GM04503 (cell line): Measurements from ENCODE around the gene CDCA8.
"Not testable (repeated sequence)": the region's sequence is repeated elsewhere in the genome, so short reads cannot be mapped to it uniquely, and the experiment has no call there.

Source experiments
- DNase-seq: peaks from one replicate; pipeline ENCODE4 v3.0.0-alpha.2; 2012; ENCODE audit warnings: low read depth

CDCA8 gene

DNA sequence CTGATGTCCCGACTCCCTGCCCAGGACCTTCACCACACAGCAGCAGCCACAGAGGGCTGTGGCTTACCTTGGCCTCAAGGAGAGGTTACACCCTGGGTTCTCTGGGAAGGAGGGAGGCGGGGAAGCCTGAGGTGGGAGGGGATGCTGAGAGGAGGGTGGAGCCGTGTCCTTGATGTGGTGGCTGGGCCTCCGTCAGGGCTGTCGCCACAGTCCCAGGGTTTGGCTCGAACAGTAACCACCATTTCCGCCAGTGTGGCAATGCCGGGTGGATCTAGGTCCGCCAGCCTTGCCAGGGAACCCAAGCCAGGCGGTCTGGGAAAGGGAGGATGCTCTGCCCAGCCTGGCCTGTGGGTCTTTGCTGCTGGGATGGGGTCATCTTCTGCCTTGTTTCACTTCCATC is 18.4 kb upstream of the CDCA8 start:
- no peak for DNase-seq

DNA sequence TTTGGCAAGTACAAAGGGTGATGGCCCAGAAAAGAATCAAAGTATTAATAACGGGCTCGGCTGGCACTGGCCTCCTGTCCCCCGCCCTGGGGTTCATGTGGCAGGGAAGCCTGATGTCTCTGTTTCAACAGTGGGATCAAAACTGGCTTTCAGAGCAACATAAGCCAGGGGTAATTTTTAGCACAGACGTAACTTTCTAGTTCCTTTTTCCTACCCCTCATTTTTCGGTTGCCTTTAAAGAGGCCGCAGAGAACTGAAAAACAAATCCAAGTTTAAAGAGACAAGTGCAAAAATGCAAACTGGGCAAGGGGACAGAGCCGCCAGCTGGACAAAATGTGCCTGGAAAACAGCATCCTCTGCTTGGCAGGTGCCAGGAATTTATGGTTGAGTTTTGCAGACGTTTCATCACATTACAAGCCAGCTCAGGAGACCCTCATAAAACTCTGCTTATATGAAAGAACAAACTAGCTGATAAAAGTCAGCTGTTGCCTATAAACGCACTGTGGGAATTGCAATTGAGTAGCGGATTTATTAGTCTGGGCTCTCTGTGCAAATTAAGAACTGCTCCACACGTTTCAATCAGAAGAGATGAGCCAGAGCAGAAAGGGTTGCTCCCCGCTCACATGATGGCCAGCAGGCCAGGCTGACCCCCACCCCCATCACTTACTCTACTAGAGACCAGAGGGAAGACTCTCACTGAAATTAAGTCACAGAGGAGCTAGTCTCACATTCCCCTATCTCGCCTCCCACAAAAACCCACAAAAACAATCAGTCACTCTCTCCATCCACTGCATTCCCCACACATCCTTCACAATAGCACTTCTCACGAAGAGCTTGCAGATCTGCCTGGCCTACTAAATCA is 15.8 kb upstream of the CDCA8 start:
- no peak for DNase-seq

DNA sequence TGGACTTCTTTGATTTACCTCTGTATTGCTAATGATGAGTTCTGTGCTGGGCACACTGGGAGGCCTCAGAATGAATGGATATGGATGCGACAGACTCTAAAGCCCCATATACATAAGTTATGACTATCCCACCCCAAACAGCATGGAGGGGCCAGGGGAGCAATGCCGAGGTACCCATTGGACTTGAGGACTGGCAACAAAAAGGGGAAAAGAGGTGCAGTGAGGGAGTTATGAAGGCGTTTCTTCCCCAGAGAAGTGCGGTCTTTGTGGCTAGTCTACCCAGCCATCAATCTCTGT is 15.2 kb upstream of the CDCA8 start:
- DNase-seq: no peak

DNA sequence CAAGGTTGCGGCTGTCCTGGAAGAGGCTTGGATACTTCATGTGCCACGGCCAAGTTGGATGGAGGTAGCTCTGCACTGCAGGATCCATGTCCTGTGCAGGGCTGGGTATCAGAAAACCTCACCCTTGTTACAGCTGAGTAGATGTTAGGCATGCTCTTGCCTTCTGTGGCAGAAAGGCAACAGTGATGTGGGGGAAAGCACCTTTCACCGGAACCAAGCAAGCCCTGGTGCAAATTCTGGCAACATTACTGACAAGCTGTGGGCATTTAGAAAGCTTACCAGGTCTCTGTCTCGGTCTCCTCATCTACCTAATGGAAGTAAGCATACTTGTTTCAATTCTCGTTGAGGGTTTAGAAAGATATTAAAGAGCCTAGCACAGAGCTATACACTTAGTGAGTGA is 14.5 kb upstream of the CDCA8 start:
- no peak for DNase-seq

DNA sequence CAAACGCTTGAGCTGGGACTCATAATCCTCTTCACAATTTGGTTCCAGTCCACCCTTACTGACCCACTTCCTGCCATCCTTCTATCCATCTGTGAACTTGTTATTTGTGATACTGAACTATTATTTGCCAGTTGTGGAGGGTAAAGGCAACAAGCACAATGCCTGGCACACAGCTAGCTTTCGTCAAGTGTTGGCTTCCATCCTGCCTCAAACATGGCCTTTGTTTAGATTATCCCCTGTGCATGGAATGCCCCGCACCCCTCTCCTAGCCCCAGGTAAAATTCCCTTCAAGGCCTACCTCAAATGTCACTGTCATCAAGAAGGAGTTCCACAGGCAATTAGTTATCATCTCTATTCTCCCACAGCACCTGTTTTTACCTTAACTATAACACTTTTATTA is 11.4 kb upstream of the CDCA8 start:
- no peak for DNase-seq

DNA sequence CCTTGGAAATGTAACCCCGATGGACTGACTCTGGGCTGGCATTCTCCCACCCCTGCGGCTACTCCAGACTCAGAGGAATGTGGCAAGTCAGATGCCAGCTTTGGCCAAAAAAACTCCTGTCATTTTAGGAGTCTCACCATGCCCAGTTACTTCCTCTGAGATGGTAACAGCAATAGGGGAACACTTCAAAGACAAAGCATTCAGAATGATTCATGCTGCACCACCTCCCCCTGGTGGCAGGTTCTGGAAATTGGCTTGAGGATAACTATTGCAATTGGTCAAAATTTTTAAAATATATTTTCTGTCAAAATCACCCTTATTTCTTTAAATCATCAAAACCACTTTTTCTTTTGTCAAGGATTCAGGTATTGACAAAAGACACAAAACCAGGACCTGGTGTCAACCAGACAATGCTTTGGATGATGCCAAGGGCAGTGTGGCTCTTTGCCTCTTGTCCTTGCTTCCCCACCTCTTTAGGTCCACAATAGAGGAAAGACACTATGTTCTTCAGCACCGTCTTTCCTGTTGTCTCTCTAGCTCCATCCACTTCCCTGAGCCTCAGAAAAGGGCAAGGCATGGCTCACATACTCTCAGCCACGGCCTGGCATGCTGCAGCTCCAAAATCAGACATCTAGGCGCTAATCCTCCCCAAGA is 9.9 kb upstream of the CDCA8 start:
- no peak for DNase-seq

DNA sequence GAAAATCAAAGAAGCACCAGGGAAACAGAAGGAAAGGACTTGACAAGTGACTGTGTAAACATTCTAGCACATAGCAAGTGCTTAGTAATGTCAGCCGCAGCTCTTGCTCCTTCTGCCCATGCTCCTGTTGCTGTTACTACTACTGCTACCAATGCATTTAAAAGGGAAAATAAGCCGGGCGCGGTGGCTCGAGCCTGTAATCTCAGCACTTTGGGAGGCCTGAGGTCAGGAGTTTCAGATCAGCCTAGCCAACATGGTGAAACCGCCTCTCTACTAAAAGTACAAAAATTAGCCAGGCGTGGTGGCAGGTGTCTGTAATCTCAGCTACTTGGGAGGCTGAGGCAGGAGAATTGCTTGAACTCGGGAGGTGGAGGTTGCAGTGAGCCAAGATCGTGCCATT is 8.1 kb upstream of the CDCA8 start:
- not testable (repeated sequence) for DNase-seq

DNA sequence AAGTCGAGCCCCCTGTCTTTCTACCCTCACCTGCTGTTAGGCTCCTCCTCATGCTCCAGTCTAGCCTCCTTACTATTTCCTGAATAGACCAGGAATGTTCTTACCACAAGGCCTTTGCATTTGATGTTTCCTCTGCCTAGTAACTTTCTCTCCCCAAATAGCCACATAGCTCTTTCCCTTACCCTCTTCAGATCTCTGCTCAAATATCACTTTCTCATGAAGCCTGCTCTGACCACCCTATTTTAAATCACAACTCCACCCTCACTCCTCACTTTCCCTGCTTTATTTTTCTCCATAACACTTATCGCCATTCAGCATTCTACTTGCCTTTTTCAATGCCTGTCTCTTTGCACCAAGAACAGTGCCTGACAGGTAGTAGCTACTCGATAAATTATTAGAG is 6.6 kb upstream of the CDCA8 start:
- no peak for DNase-seq

DNA sequence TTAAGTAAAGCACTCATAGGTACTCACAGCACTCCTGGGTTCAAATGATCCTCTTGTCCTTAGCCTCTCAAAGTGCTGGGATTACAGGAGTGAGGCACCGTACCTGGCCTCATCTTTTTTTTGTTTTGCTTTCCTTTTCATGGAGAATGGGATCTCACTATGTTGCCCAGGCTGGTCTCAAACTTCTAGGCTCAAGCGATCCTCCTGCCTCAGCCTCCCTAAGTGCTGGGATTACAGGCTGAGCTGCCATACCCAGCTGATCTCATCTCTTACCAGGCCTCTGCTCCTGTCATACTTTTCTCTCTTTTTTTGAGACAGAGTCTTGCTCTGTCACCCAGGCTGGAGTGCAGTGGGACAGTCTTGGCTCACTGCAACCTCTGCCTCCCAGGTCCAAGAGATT is 4.6 kb upstream of the CDCA8 start:
- not testable (repeated sequence) for DNase-seq

DNA sequence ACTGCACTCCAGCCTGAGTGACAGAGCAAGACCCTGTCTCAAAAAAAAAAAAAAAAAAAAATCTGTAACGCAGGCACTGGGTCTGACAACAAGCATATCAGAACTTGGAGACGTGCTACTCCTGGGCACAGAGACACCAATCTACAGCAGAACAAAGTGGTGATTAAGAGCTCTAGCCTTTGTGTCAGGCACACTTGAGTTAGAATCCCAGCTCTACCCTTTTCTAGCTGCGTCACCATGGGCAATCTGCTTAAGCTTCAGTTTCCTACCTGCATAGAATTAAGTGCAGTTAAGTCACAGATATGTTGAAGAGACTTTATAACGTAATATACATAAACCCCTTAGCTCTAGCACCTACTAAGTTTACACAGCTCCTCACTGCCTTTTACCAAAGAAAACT is 3.4 kb upstream of the CDCA8 start:
- no peak for DNase-seq

DNA sequence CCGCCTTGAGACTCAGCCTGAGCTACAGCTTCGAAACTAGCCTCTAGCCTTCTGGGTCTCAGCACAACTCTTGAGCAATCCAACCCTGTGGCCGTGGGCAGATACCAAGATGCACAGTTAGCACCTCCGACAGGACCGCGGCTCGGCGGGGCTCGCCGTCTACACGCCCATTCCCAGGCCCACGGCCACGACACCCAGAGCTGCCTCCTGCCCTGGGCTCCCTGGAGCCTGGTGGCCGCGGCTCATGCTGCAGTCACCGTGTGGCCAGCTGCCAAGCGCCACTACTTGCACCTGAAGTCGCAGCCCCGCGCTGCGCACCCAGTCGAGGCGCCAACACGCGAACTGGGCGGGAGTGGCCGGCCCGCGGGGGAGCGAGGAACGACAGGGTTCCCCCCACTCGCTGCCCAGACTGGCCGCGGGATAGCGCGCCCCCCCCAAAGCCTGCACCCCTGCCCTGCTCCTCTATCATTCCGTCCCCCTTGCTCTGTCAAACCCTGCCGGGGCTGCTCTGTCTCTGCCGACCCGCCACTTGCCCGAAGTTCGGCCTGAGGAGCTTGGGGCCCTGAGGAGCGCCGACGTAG is 729 bp upstream of the CDCA8 start:
- no peak for DNase-seq

DNA sequence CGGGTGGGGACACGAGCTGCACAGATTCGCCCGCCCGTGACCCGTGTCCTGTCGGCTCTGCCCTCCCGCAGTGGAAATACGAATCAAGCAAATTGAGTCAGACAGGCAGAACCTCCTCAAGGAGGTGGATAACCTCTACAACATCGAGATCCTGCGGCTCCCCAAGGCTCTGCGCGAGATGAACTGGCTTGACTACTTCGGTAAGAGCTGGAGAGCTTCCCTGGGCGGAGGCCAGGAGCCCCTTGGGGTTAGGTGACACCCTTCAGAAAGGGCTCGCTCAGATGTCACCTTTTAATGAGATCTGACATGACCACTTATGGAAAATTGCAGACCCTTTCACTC is 489 bp downstream of the CDCA8 start:
- no peak for DNase-seq

DNA sequence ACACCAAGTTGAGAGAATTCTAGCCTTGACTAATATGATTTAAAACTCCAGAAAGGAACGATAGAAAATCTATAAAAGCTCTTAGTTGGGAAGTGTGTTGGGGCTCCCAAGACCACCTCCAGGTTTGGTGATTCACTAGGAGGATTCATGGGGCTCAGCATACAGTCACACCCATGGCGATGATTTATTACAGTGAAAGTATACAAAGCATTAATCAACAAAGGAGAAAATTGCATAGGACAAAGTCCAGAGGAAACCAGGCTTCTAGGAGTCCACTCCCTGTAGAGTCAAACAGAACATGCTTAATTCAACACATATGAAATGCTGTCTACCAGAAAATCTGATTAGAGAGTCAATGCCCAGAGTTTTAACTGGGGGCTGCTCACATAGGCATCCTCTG is 4.8 kb downstream of the CDCA8 start:
- DNase-seq: no peak

DNA sequence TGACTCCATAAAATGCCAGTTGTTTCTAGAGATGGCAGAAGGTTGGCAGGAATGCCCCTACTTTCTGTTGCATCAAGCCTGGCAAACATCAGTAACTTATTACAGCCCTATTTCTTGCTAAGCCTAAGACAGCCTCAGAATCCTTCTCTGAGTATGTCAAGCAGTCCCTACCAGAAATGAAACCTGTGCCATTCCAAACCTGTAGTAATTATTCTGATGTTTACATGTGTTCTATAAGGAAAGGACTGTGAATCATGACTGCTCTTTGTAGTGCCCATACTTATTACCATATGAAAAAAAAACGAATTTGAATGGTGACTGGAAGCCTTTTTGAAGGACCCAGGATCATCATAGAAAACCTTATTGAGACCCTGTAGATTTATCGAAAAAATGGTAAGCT is 5.4 kb downstream of the CDCA8 start:
- no peak for DNase-seq

DNA sequence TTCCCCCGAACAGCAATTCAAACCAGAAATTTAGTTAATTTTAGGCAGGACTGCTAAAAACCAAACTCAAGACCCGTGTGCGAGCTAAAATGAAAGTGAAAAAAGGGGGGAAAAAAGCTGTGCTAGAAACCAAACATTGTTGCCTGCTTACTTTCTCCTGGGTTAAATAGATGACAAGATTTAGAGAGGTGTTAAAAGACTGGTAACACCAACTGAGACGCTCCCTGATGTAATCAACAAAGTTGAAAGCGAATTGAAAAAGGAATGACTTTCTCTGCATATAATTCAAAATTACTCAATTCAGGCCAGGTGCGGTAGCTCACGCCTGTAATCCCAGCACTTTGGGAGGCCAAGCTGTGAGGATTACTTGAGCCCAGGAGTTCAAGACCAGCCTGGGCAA is 6.8 kb downstream of the CDCA8 start:
- DNase-seq: no peak

DNA sequence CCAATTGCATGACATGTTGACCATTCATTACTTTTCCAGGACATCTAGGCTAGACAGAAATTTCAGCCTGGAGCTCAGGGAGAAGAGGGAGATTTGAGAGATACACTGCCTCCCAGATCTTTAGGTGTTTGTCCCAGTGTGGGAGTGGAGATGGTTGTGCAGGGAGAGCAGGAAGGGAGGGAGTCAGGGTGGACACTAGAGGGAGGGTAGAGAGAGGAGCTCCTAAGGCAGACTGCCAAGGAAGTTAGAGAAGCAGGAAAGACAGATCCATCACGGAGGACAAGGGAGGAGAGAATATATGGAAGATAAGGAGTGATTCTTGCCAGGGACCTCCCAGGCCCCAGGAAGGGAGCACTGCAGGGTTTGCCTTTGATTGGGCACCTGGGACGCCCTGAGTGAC is 8.7 kb downstream of the CDCA8 start:
- DNase-seq: no peak

DNA sequence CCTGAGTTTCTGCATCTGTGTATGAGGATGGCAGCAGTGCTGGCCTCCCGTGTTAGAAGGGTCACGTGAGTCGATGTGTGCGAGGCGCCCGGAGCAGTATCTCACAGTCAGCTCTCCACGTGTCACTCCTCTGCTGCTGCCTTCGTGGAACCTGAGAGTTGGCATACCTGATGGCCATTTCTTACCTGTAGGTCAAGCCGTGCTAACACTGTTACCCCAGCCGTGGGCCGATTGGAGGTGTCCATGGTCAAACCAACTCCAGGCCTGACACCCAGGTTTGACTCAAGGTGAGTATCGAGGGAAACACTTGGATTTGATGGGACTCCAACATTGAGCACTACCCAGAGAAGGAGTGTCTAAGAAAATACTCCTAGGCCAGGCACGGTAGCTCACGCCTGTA is 10.7 kb downstream of the CDCA8 start:
- no peak for DNase-seq

DNA sequence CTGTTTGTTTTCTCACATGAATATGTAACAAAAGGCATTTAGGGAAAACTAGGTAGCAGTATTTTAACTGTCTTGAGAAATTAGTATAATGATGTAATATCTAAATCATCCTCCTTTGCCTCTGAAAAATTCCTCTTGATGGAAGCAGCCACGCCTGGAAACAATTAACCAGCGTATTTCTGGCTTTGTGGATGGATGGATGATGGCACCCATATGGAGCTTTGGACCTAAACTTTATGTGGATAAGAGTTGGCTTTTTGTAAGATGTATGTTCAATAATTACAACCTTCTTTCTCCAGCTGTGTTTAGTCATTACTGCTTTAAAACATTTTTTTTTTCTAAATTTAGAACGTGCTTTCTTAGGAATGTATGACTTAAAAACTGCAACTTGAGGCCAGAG is 12.7 kb downstream of the CDCA8 start:
- peak; percentile 49 for DNase-seq

DNA sequence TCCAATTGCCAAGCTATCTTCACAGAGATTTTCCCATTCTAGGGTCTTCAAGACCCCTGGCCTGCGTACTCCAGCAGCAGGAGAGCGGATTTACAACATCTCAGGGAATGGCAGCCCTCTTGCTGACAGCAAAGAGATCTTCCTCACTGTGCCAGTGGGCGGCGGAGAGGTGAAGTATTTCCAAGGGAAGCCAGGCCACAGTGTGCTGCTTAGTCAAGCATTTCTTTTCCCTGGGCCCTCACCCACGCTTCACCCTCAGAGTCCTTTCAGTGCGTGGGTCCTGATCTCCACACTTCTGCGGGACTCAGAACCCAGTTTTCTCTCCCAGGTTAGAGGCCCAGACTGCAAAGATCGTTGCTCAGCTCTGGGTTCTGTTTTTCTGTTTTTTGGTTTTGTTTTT is 13.1 kb downstream of the CDCA8 start:
- no peak for DNase-seq

DNA sequence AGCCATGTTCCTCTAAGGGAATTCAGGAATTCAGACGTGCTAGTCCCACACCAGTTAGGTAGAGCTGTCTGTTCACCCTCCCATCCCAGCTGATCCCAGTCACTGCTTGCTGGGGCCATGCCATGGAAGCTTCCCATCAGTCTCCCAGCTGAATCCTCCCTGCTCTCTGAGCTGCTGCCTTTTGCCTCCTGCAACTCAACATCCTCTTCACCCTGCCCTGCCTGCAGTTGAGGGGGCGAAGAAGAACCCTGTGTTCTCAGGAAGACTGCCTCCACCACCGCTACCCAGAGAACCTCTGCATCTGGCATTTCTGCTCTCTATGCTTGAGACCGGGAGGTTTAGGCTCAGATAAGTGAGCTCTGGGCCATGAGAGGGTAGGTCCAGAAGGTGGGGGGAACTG is 16.2 kb downstream of the CDCA8 start:
- DNase-seq: no peak

DNA sequence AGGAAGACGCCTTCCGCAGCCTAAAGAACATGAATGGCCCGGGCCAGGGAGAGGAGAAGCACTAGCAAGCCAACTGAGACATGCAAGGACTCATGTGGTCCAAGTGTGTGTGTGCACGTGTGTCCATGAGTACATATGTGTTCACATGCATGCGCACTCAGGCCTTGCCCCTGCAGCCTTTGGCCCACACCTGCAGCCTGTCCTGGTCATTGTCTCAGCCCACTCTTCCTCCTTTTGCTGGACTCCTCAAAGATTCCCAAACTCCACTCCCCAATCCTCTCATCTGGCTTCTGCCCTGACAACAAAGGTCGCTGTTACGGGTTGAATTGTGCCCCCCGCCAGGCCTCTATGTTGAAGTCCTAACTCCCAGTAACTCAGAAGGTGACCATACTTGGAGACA is 21.9 kb downstream of the CDCA8 start:
- DNase-seq: no peak

DNA sequence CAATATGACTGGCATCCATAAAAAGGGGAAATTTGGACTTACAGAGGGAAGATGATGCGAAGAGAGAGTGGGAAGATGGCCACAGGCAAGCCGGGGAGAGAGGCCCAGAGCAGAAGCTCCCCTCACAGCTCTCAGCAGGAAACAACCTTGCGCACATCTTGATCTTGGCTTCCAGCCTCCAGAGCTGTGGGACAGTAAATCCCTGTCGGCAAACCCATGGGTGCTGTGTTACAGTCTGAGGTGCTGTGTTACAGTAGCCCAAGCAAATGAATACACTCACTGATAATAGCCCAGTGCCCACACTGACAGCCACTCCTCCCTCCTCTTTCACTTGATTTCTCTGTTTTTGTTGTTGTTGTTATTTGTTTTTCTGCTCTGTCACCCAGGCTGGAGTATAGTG is 22.4 kb downstream of the CDCA8 start:
- DNase-seq: no peak

DNA sequence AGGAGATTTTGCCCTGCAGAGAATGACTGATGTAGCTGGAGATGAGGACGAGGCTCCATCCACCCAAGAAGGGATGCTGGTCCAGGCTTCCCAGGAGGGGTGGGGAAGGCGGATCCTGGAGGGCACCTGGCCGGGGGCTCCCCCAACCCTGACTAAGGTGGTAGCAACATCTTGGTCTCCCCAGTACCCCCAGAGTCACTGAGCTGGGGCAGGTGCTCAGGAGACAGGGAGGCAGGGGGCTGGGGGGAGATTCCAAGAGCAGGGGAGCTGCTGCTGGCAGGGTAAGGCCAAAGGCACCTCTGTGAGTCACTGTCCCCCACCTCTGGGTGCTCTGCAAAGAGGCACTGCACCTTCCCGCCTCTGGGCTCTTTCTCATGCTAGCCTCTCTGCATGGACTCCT is 24.0 kb downstream of the CDCA8 start:
- DNase-seq: no peak

DNA sequence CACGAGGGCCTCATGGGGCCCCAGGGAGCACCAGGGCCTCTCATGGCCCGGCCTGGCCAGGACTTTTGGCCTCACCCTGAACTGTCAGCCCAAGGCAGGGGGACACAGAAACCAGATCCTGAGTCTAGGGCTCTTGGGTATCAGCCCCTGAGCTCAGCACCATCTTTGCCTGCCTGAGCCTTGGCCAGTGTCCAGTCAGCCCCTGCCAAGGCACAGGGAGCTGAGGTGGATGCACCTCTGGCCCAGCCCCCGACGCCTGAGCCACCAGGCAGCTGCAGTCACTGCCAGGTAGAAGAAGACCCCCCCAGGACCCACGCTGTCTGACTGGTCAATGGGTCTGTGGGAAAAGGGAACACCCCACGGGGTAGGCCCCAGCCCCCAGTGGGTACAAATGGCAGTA is 25.3 kb downstream of the CDCA8 start:
- no peak for DNase-seq
